MM.1S (cell line): ENCODE measurements around the gene OPTN.

Experiments
- DNase-seq: peaks from one replicate; pipeline ENCODE4 v3.0.0-alpha.2; 2015
- H2AFZ ChIP-seq: fragments of 300-600 bp; sonication (generic); 2 replicates; pipeline ENCODE4 v1.6.0; 2016; ENCODE audit warnings: antibody characterized with exemption, low read length
- H3F3A ChIP-seq: fragments of 300-600 bp; sonication (generic); 2 replicates; pipeline ENCODE4 v1.6.1; 2016; ENCODE audit warnings: mild to moderate bottlenecking, antibody characterized with exemption, low read length, moderate library complexity, mixed read lengths; ENCODE audit not compliant: insufficient read depth
- H3K27ac ChIP-seq: fragments of 300-600 bp; sonication (generic); 2 replicates; pipeline ENCODE4 v1.5.1; 2016; ENCODE audit warnings: mild to moderate bottlenecking, low read length
- H3K27me3 ChIP-seq: fragments of 300-600 bp; sonication (generic); replicated peaks from 2 replicates; pipeline ENCODE4 v1.6.0; 2016; ENCODE audit warnings: low read length; ENCODE audit not compliant: insufficient read depth
- H3K36me3 ChIP-seq: fragments of 300-600 bp; sonication (generic); replicated peaks from 2 replicates; pipeline ENCODE4 v1.6.1; 2016; ENCODE audit warnings: mild to moderate bottlenecking, low read length, mixed read lengths; ENCODE audit not compliant: insufficient read depth
- H3K4me1 ChIP-seq: fragments of 300-600 bp; sonication (generic); 2 replicates; pipeline ENCODE4 v1.6.1; 2016; ENCODE audit warnings: low read length, mixed read lengths
- H3K4me2 ChIP-seq: fragments of 300-600 bp; sonication (generic); 2 replicates; pipeline ENCODE4 v1.6.0; 2016; ENCODE audit warnings: low read depth, low read length
- H3K4me3 ChIP-seq: fragments of 300-600 bp; sonication (generic); 2 replicates; pipeline ENCODE4 v1.5.1; 2016; ENCODE audit warnings: low read length, mixed read lengths
- H3K79me2 ChIP-seq: fragments of 300-600 bp; sonication (generic); 2 replicates; pipeline ENCODE4 v1.6.1; 2016; ENCODE audit warnings: mixed run types, low read length, mixed read lengths
- H3K9ac ChIP-seq: fragments of 300-600 bp; sonication (generic); 2 replicates; pipeline ENCODE4 v1.6.1; 2016; ENCODE audit warnings: low read length, mixed read lengths
- H3K9me2 ChIP-seq: fragments of 300-600 bp; sonication (generic); replicated peaks from 2 replicates; pipeline ENCODE4 v1.6.1; 2016; ENCODE audit warnings: mild to moderate bottlenecking, low read length, mixed read lengths; ENCODE audit not compliant: insufficient read depth
- H3K9me3 ChIP-seq: fragments of 300-600 bp; sonication (generic); replicated peaks from 2 replicates; pipeline ENCODE4 v1.6.1; 2016; ENCODE audit warnings: mild to moderate bottlenecking, low read length, mixed read lengths; ENCODE audit not compliant: insufficient read depth
- H4K20me1 ChIP-seq: fragments of 300-600 bp; sonication (generic); 2 replicates; pipeline ENCODE4 v1.6.1; 2016; ENCODE audit warnings: mild to moderate bottlenecking, low read length, moderate library complexity, mixed read lengths; ENCODE audit not compliant: insufficient read depth
- CTCF ChIP-seq: fragments of 300-600 bp; sonication (generic); IDR thresholded peaks from 2 replicates; pipeline ENCODE4 v1.5.1; 2016; ENCODE audit warnings: antibody characterized with exemption, low read length, mixed read lengths
- EZH2 ChIP-seq: fragments of 300-600 bp; sonication (generic); optimal IDR thresholded peaks from 2 replicates; pipeline ENCODE3; 2017; ENCODE audit warnings: low read depth, mild to moderate bottlenecking, antibody characterized with exemption, low read length, mixed read lengths
- EZH2phosphoT487 ChIP-seq: fragments of 300-600 bp; sonication (generic); IDR thresholded peaks from 2 replicates; pipeline ENCODE4 v1.6.1; 2018; ENCODE audit warnings: antibody characterized with exemption, low read length

OPTN gene

GRCh38 chr10:13143766-13144165, 43.8 kb downstream of the OPTN start:
- H3K9ac ChIP-seq = no peak overlapping the region
- no peaks in the 10 kb centered on the region for H3K36me3 ChIP-seq
- no peaks in the 10 kb centered on the region for H3K27me3 ChIP-seq
- TF ChIP-seq CTCF (no peak), EZH2 (no peak), EZH2phosphoT487 (no peak)
- DNase-seq = no peak
- H3K27ac ChIP-seq = no peak overlapping the region
- H3K79me2 ChIP-seq = no peaks in the 10 kb centered on the region
- no peak overlapping the region for H2AFZ ChIP-seq
- H3K9me2 ChIP-seq = no peaks in the 10 kb centered on the region
- H3K9me3 ChIP-seq = no peaks in the 10 kb centered on the region
- no peak overlapping the region for H3K4me3 ChIP-seq
- H3F3A ChIP-seq = no peaks in the 10 kb centered on the region
- H3K4me1 ChIP-seq = no peaks in the 10 kb centered on the region
- no peak overlapping the region for H3K4me2 ChIP-seq
- H4K20me1 ChIP-seq = no peaks in the 10 kb centered on the region

- H3K9me3 ChIP-seq = no peaks in the 10 kb centered on the region
- DNase-seq = no peak
- no peak for TF ChIP-seq CTCF
- TF ChIP-seq EZH2phosphoT487 = no peak
- no peak for TF ChIP-seq EZH2
- no peak overlapping the region for H3K27ac ChIP-seq
- H3K4me2 ChIP-seq = no peak overlapping the region
- no peaks in the 10 kb centered on the region for H3K27me3 ChIP-seq
- H3K4me1 ChIP-seq = no peaks in the 10 kb centered on the region
- H3K9ac ChIP-seq = no peak overlapping the region
- H3F3A ChIP-seq = no peaks in the 10 kb centered on the region
- no peaks in the 10 kb centered on the region for H3K9me2 ChIP-seq
- no peaks in the 10 kb centered on the region for H3K36me3 ChIP-seq
- H3K4me3 ChIP-seq = no peak overlapping the region
- no peak overlapping the region for H2AFZ ChIP-seq
- no peaks in the 10 kb centered on the region for H4K20me1 ChIP-seq
- H3K79me2 ChIP-seq = no peaks in the 10 kb centered on the region
Measured at GRCh38 chr10:13144814-13145213, 44.9 kb downstream of the OPTN start.

- Histone ChIP-seq H3K27me3 (no peaks in the 10 kb centered on the region), H3K4me2 (no peak overlapping the region), H3F3A (no peaks in the 10 kb centered on the region), H3K4me1 (no peaks in the 10 kb centered on the region), H2AFZ (no peak overlapping the region), H3K36me3 (no peaks in the 10 kb centered on the region), H3K9me2 (no peaks in the 10 kb centered on the region), H3K27ac (no peak overlapping the region), H3K4me3 (no peak overlapping the region), H3K9me3 (no peaks in the 10 kb centered on the region), H3K9ac (no peak overlapping the region), H4K20me1 (no peaks in the 10 kb centered on the region), H3K79me2 (no peaks in the 10 kb centered on the region)
- no peak for DNase-seq
- no peak for TF ChIP-seq EZH2
- no peak for TF ChIP-seq CTCF
- TF ChIP-seq EZH2phosphoT487 = no peak
Measured at GRCh38 chr10:13146379-13146778, 46.4 kb downstream of the OPTN start.

GRCh38 chr10:13147161-13147560, 47.2 kb downstream of the OPTN start:
- Histone ChIP-seq H3K27ac (no peak overlapping the region), H3K79me2 (no peaks in the 10 kb centered on the region), H3K27me3 (no peaks in the 10 kb centered on the region), H3K9me3 (no peaks in the 10 kb centered on the region), H3K4me1 (no peaks in the 10 kb centered on the region), H3K9ac (no peak overlapping the region), H2AFZ (no peak overlapping the region), H4K20me1 (no peaks in the 10 kb centered on the region), H3K4me3 (no peak overlapping the region), H3K36me3 (no peaks in the 10 kb centered on the region), H3K4me2 (no peak overlapping the region), H3K9me2 (no peaks in the 10 kb centered on the region), H3F3A (no peaks in the 10 kb centered on the region)
- no peak for TF ChIP-seq EZH2
- TF ChIP-seq EZH2phosphoT487 = no peak
- no peak for TF ChIP-seq CTCF
- DNase-seq = no peak
